Right renal pelvis (tissue), 4 donors: Measurements from ENCODE around the gene NRXN3. TPM values are rescaled to one million over a fixed set of nuclear protein-coding genes. Genes with fewer than 3 reads are reported as not detected.

Experiments used
- DNase-seq, 4 donors: peaks; one replicate each; pipeline ENCODE4 v3.0.0-alpha.2; 2013; ENCODE audit warnings: low read depth in 4 of 4, low spot score in 3 of 4, missing footprints in 1 of 4
- polyA plus RNA-seq, 4 donors: library from polyadenylated mRNA; unstranded; fragments of 120-200 nt; gene quantifications; one replicate each; pipeline ENCODE4 v1.2.1, GENCODE V29; 2013; ENCODE audit not compliant: insufficient read length in 4 of 4

Gene NRXN3
- polyA plus RNA-seq, 4 donors = 5.7 to 7.3 (median 7.2) TPM

DNA sequence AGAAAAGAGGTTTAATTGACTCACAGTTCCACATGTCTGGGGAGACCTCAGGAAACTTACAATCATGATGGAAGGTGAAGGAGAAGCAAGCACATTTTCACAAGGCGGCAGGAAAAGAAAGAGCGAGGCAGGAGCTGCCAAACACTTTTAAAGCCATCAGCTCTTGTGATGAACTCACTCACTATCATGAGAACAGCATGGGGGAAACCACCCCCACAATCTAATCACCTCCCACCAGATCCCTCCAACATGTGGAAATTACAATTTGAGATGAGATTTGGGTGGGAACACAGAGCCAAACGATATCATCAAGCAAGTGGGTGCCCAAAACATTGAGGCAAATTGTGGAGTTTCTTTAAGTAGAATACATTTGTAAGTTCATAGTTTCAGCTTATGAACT is 1083.4 kb downstream of the NRXN3 start:
- DNase-seq = no peak

GRCh38 chr14:79254069-79254775 is 1084.0 kb downstream of the NRXN3 start:
- DNase-seq = no peak

DNA sequence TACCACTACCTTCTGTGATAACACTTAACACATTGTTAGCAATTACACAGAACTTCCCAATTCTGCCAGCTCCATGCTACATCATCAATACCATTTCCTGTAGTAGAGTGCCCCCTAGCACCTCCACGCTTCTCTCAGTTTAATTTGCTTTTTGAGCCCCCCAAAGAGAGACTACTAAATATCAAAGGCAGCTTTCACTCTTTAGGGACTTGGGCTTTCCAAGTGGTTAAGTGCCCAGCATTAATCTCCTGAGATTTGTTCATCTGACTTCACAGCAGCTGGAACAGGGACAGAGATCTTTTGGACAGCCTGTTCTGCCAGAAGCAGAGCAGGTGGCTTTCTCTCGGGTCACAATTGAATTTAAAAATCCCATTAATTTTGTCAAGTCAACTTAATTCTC is 1086.2 kb downstream of the NRXN3 start:
- no peak for DNase-seq

DNA sequence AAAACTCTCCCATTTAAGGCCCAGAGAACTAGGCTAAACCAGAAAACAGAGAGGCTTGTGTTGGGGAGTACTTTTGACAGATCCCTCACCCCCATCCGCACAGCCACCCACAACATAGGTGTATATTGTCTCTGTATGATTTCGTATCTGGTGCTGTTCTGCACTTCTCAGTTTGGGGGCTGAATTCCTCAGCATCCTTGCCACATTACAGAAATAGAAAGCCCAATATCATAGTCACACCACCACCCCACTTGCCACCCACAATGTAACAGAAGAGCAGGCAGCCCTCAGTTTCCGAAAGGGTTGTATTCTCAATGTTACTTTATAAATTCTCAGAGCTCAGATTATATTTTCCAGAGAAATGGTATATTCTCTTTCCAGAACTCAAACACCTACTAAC is 1090.2 kb downstream of the NRXN3 start:
- DNase-seq = no peak

GRCh38 chr14:79265366-79265946 is 1095.3 kb downstream of the NRXN3 start:
- no peak for DNase-seq

GRCh38 chr14:79270361-79270760 is 1100.2 kb downstream of the NRXN3 start:
- DNase-seq = no peak

- DNase-seq = no peak
Measured at GRCh38 chr14:79271122-79271521, 1100.9 kb downstream of the NRXN3 start.

DNA sequence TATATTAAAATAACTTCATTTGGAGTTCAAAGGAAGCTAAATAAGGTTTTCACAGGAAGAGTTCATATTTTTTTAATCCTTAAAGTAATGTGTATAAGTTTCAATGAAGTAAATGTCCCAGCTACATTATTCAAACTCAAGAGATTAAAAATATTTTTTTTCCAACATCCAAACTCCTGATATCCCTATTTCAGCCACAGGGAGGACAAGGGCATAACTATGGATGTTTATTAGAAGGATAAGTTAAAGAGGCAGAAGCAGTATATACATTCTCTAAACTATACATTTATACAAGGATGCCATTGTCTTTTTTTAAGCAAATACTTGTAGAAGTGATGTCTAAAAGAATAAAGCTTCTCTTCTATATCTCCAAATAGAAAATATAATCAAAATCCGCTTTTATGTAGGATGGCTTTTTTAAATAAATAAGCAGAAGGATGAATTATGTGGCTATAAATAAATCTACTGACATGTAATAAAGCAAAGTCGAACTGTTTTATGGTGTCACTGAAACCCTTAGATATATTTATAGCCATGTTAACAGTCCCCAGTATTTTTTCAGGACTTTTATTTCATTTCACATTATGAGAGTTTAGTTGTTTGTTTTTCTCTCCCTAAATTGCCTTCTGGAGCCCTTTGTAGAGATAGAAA is 1104.6 kb downstream of the NRXN3 start:
- DNase-seq = no peak

DNA sequence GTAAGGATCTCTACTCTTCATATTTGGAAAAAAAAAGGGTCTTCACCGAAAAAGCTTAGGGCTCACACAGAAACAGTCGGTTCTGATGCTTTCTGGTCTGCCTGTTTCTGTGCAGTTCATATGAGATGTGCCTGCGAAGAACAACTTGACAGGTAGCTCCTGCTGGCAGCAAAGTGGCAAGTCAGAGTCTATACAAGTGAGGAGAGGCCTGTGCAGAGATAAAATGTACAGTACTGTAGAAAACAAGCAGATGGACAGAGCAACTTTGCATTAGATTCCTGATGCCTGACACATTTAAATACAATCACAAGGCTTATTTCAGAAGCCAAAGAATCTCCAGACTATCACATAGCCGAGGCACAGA is 1105.1 kb downstream of the NRXN3 start:
- no peak for DNase-seq

DNA sequence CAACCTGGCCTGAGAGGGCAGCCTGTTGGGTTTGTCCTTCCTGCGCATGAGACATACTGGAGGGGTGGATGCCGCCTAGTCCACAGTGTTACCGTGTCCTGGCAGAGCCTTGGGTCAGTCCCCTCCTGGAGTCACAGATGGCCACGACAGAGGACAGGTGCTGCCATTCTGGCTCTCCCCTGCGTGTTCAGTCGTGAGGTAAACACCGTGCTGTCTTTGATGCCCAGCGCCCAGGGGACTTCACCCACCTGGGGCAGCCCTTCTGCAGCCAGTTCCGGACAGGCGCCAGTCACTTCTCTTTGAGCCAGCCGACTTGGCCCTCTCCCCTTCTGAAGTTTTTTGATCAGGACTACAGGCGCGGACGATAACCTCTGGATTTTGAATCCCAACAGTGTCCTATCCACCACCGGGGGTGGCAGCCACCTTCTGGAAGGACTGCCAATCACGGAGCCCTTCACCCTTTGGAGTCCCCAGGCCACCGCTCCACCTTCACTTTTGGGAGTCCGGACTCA is 1108.2 kb downstream of the NRXN3 start:
- DNase-seq = no peak

DNA sequence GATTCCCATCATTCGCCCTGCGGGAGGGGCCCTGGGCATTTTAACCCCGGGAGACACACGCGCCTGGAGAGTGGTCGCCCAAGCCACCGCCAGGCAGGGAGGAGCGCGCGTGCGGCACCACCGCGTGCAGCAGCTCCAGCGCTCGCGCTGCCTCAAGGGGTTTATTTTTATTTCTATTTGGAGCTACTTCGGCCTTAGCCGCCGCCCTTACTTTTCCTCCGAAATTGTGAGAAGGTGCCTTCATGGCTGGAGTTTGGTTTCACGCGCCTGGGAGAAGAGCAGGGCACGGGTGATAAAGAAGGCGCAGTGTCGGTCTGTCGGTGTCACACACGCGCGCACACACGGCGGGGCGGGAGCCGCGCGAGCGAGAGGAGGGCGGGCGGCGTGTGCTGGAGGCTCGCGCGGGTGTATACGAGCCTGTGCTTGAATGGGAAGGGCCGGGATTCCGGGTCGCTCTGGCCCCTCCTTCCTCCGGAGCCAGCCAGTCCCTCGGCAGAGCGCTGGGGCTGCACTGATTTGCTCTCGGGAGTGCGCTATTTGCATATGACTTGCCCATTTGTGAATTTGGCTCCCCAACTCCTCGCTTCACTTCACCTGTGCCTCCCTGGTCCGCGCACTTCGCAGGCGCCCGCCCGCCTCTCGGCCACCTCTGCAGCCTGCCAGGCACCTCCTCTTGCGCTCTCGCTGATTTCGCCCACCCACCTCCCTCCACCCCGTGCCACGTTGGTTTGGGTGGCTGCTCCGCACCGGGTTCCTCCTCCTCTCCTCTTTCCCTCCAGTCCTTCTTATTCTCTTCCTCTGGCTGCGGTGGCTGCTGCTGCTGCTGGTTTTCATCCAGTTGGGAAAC is 1108.8 kb downstream of the NRXN3 start:
- DNase-seq = peak; percentile 62 to 84 (median 72)

- no peak for DNase-seq
Measured at GRCh38 chr14:79279645-79280597, 1109.7 kb downstream of the NRXN3 start.

DNA sequence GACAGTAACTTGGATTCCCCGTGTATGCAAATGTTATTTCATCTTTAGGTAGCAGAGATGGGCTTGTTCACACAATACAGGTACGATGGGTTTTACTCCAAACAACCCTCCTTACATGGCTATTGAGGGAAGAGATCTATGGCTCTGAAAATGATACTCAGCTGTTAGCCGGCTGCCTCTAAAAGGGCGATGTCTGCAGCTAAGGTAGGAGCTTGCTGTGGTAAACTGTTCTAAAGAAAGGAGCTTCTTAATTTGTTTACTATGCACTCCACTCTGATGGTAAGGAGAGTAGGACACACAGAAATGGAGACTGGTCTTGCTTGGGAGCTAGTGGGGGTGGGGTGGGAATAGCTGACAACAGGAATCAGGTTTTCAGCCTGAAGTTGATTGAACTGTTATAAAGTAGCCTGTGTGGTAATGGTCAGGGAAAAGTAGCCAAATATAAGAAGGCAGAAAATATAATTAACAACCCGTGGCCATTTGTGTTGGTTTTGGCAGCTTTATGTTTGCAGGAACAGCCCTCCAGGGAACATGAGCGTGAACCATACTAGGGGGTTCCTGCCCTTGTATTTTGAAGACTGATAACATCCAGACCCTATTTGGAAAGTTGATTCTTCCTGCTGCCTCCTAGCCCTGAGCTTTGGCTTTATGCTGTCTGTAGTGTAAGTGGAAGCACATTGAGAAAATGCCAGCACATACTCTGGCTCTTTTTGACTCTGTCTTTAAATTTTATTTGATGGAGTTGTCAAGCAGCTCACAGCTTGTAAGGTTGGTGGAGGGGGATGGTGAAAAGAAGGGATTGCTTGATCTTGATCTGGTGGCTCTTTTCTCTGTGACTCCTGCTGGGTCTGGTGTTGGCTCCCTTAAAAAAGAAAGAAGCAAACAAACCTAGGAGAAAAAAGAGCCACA is 1111.3 kb downstream of the NRXN3 start:
- DNase-seq = no peak

DNA sequence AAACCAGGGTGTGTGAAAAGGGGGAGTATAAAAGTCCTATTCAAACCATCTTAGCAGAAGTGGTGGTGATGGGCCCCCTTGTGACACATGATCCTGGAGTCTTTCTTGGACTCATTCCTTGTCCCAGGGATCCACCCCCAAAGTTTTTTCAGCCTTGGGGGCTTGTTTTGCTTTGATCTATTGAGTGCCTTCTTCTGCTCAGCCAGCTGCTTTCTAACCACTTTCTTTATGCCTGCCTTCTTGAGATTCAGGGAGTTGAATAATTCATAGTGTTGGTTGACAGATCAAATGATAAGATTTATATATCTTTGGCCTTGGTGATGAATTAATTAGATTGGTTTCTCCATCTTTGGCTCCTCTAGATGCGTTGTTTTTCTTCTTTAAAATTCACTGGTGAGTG is 1114.4 kb downstream of the NRXN3 start:
- DNase-seq = no peak

- DNase-seq = no peak
Measured at GRCh38 chr14:79285263-79285662, 1115.1 kb downstream of the NRXN3 start.

- no peak for DNase-seq
Measured at GRCh38 chr14:79287976-79288375, 1117.8 kb downstream of the NRXN3 start.

DNA sequence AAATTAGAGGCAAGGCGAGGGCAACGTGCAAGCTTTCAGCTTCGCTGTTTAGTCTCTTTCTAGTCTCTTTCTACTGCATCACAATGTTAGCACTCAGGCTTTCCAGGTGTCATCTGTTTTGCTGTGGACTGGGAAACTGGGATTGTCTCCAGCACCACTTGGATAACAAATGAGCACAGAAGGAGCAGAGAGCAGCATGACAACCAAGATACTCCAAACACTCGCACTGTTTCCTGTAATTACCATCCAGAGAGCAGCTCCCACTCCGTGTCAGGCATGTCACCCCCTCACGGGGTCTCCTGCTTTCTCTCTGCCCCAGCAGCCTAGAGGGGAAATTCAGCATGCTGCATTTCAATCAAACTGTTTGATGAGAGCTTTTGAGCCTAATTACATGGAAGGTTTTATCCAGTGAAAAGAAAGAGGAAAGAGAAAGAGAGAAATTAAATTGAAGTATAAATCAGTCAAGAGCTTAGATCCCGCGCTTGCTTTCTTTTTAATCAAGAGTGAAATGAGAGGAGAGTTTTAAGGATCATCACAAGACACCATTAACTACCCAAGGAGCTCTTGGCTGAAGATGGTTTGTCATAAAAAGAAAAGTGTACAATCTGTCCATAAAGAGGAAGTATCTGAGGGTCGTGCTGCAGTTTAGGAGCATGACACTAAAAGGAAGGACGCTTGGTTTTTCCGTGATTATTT is 1123.5 kb downstream of the NRXN3 start:
- DNase-seq = no peak

DNA sequence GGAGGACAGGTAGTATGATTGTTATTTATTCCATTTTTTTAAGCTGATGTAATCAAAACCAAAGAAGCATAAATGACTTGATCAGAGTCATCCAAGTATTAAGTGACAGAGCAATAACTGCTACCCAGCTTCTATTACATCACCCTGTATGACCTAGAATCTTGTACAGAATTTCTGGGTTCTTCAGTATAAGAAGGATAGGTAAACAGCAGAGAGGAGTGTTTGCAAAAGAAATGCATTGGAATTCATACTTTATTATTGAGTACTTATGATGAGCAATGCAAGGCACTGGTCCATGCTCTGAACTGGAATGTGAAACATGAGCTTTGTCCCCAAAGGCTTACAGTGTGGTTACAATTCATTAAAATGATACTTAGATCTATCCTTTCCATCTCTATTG is 1124.3 kb downstream of the NRXN3 start:
- DNase-seq = no peak
